Measurements from ENCODE around the gene CATSPER4. TPM values are rescaled to one million over a fixed set of nuclear protein-coding genes. Genes with fewer than 3 reads are reported as not detected.

The CATSPER4 gene
- total and polyA plus RNA-seq, 2 of the 13 experiments (the other 11 are each of a cell fraction or from before 2014, with no cell fraction given): not detected

- TF ChIP-seq ARNT2 (CRISPR knock-in tag; IDR thresholded peaks at IDR 0.05; ENCODE audit: low read depth) (no peak), LCORL (IDR thresholded peaks at IDR 0.05) (no peak), LCORL (CRISPR knock-in tag; IDR thresholded peaks at IDR 0.05) (no peak), ATM (IDR thresholded peaks at IDR 0.05; ENCODE audit: borderline replicate concordance) (no peak), SMAD1 (CRISPR knock-in tag; IDR thresholded peaks at IDR 0.05; ENCODE audit: borderline replicate concordance, low read depth) (no peak)
These were observed 36.4 kb upstream of the CATSPER4 start (continued) for GRCh38 chr1:26153966-26154532.

- ChIA-PET CTCF (ENCODE audit: low intra/inter-chr PET ratio, low total read pairs) (no interaction called here), POLR2A (no interaction called here)
- in situ Hi-C loops (cut with HindIII; ENCODE audit: extremely low pct_ligation_motif_present, low pct_unique_long_range_greater_than_20kb) (loop anchor here (10.0 kb wide), 1 partner anchor 50 kb away; no protein-coding TSS in a partner anchor), intact Hi-C loops (cut with micrococcal nuclease; ENCODE audit: unreplicated experiment) (no loop called here)
- DNase-seq (ENCODE audit: low spot score) (no peak), FAIRE-seq (no peak), ATAC-seq (no peak)
- 50% methylated on average over 7 of the region's 9 CpGs for WGBS (ENCODE audit: low lambda C conversion rate)
- BruUV-seq (replicated peaks): no TSS peak
- Histone ChIP-seq H3K36me3 (replicated peaks in 1 of 2; ENCODE audit: control insufficient read depth in 1 of 2, insufficient read depth in 2 of 2, low read length in 2 of 2) (no peaks in the 10 kb centered on the region), H3K4me3 (replicated peaks in 1 of 3; ENCODE audit: insufficient read depth in 1 of 3, low read depth in 2 of 3, low read length in 3 of 3) (no peak overlapping the region), H4K20me1 (ENCODE audit: insufficient read depth, low read length) (no peaks in the 10 kb centered on the region), H3K79me2 (ENCODE audit: insufficient read depth, low read length) (no peaks in the 10 kb centered on the region), H3K9me3 (ENCODE audit: low read length) (no peaks in the 10 kb centered on the region), H3K4me1 (ENCODE audit: insufficient read depth, low read length) (peaks cover 17% of the 10 kb centered on the region), H3K27me3 (ENCODE audit: control insufficient read depth in 1 of 2, insufficient read depth in 2 of 2, low read length in 2 of 2) (peaks cover 10 to 48% of the 10 kb centered on the region in 2 experiments; a peak in 3 of 5 replicates), H3K9ac (ENCODE audit: insufficient read depth, low read depth, low read length) (no peak overlapping the region), H3K4me2 (ENCODE audit: low read depth, low read length) (no peak overlapping the region), H2AFZ (ENCODE audit: low read length) (no peak overlapping the region), H3K27ac (ENCODE audit: extremely low read length, insufficient read depth, low read length) (no peak overlapping the region)
- TF ChIP-seq FOXO1 (CRISPR knock-in tag; IDR thresholded peaks at IDR 0.05) (no peak), ZNF24 (IDR thresholded peaks at IDR 0.05) (no peak), ZMYM3 (CRISPR knock-in tag; IDR thresholded peaks at IDR 0.05) (no peak)
These were observed 35.7 kb upstream of the CATSPER4 start for GRCh38 chr1:26154750-26155149.
